Hindlimb muscle (tissue), 1 donor: Measurements from ENCODE around the gene TGFBR2. TPM values are rescaled to one million over a fixed set of nuclear protein-coding genes. Genes with fewer than 3 reads are reported as not detected.

Experiments used
- DNase-seq: peaks from one replicate; pipeline ENCODE4 v3.0.0-alpha.2; 2013
- polyA plus RNA-seq: library from polyadenylated mRNA; unstranded; fragments of 120-200 nt; gene quantifications from one replicate; pipeline ENCODE4 v1.2.1, GENCODE V29; 2013; ENCODE audit not compliant: insufficient read length

Gene TGFBR2
- polyA plus RNA-seq, 1 donor = 61.4 TPM

- no peak for DNase-seq
These were observed 2.3 kb upstream of the TGFBR2 start for GRCh38 chr3:30604093-30604492.

- no peak for DNase-seq
These were observed 1.8 kb upstream of the TGFBR2 start for GRCh38 chr3:30604558-30604957.

DNA sequence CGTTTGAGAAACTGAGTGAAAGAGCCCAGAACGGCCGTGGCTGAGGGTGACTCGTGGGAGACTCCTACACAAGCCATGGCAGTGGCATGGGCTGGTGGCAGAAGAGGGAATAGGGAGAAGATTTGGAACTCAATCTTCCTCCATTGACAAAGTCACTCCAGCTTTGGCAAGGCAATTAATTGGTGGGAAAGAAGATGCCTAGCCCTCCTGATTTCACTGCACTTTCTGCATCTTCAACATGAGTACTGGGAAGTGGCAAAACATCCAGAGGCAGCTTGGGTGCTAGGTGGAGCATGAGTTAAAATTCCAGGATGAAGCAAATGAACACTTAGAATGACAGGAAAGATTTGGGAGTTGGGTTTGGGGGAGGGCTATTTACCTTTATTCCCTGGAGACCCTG is 1.4 kb upstream of the TGFBR2 start:
- DNase-seq = no peak

DNA sequence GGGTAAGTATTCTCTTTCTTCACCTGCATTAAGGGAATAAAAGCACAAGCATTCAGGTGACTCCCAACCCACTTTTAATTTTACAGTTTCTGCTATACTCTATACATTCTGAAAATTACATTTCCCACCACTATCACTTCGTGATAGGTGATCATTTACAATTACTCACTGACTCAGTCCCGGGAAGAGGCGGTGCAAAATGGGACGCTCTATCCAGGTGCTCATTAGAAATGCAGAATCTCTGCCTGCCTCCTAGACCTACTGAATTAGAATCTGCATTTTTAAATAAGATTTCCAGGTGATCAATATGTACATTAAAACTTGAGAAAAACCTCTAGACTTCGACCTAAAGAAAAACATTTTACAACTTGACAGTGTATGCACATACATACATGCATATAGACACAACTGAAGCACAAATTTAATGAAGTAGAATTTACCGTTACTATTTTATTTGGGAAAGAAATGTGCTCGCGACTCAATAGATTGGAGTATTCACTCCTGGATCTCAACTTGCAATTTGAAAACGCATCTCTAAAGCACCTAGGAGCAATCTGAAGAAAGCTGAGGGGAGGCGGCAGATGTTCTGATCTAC is 598 bp upstream of the TGFBR2 start:
- no peak for DNase-seq

DNA sequence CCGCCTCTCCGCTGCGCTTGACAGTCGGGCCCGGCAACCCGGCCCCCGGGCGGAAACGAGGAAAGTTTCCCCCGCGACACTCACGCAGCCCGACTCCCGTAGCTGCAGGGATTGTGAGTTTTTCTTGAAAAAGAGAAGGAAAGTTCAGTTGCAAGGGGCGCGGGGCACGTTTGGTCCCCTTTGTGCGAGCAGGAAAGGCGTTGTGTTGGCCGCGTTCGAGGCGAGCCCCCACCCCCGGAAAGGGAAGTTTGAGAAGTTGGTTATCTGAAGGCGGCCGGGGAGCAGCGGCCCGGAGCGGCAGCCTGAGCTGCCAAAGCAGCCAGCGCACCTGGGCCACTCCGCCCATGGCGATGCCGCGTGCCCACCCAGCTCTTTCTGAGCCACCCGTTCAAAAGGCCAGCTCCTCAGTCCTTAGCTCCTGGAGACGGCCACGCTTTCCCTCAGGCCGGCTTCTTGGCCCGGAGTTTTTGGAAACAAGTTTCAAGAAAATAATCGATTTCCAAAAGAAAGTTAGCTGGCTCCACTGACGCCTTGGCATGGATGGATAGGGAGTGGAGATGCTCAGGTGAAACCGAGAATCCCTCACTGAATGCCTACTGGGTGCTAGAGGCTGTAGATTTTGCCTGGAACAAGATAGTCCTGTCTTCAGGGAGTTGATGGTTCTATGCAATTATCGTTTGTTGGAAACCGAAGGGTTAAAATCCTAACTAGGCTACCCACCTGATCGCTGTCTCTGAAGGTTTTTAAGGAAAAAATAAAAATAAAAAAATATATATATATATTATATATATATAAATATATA is 832 bp downstream of the TGFBR2 start:
- DNase-seq = peak; percentile 72

GRCh38 chr3:30608598-30608947 is 2.2 kb downstream of the TGFBR2 start:
- no peak for DNase-seq

GRCh38 chr3:30609930-30610701 is 3.7 kb downstream of the TGFBR2 start:
- no peak for DNase-seq

DNA sequence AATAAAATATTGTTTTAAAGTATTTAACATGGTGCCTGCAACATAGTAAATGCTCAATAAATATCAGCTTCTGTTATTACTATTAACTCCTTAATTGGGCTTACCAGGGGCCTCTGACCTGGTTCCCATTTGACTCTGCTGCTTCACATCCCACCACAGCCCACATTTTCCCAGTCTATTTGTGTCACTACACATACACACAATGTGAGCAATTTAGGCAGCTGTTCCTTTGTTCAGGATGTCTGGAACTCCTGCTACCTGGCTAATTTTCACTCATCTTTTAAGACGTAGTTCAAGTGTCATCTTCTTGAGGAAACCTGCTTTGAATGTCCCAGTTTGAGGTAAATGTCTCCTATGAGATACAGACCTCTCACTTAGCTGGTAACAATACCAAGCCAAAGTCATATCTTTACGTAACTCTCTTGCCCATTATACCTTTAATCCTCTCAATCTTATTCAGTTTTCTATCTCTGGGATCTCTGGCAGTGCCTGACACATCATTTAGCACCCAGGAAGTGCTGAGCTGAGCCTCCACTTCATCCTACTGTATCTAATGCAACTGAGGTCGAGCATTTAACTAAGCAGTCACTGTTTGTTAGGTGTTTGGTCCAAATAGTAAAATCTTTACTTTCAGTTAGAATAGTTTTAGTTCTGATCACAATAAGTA is 4.4 kb downstream of the TGFBR2 start:
- no peak for DNase-seq

GRCh38 chr3:30611613-30612436 is 5.4 kb downstream of the TGFBR2 start:
- no peak for DNase-seq

DNA sequence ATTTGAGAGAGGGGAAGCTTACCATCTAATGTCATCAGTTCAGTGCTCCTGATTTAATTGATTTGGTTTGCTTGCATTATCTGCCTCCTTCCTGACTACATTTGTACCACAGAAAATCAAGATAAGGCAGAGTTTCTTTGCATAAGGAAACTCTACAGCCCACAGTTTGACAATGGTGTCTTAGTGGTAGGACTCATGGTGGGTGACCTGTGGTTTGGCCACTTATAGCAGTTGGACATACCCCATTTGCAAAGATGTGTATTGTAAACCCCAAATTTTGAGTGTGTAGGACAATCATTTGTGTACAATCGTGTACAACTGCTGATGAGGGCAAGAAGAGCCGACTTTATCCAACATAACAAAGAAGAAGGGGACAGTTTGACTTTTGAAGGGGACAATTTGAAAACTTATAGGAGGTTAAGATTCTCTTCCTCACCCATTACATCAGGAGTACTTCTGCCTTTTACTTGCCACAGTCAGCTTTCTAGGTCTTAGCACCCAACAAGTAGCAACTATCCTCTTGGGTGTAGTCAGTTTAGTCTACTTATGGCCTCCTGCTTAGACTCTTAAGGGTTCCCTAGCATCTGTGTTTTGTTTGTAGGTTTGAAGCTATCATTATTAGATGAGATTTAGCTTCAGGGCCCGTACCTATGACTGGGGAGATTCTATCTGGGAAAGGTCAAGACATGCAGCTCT is 6.2 kb downstream of the TGFBR2 start:
- DNase-seq = no peak

- DNase-seq = no peak
These were observed 6.9 kb downstream of the TGFBR2 start for GRCh38 chr3:30613133-30613825.

- DNase-seq = no peak
These were observed 8.0 kb downstream of the TGFBR2 start for GRCh38 chr3:30614373-30614772.

DNA sequence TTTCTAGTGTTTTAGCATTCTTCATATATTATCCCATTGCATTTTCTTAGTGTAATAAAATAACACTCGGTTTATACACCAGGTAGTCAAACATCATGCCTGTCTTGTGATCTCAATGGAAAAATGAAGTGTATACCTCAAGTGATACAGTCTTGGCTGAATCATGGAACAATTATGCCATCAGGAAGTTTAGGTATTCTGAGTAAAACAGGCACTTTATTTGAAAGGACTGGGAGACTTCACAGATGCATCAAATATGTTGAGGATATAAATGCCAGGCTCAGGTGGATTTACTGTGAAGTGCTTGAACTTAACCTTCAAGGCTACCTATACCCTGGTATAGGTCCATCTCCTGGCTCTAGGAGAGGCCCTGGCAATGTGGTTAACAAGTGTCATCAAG is 8.5 kb downstream of the TGFBR2 start:
- DNase-seq = no peak

DNA sequence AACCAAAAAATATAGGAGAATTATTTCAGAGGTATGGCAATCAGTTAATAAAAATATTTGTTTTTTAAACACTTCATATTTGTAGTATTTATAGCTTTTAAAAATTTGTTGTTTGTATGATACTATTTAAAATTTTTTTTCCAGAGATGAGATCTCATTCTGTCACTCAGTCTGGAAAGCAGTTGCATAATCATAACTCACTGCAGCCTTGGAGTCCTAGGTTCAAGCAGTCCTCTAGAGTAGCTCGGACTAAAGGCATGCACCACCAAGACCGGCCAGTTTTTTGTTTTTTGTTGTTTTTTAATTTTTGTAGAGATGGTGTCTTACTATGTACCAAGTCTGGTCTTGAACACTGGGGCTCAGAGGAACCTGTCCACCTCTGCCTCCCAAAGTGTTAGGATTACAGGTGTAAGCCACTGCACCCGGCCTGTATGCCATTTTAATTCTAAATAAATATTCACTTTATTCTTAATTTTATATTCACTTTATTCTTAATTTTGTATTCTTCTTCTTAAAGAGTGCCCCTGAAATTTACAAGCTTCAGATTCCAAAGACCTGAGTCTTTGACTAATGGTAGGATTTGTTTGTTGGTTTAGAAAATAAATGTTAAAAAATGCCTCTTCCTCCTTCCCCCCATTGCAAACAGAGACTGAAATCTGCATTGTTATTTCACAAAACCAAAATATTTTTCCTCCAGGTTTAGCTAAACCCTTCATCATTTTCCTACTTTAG is 9.4 kb downstream of the TGFBR2 start:
- no peak for DNase-seq

- no peak for DNase-seq
These were observed 10.1 kb downstream of the TGFBR2 start for GRCh38 chr3:30616347-30617027.

DNA sequence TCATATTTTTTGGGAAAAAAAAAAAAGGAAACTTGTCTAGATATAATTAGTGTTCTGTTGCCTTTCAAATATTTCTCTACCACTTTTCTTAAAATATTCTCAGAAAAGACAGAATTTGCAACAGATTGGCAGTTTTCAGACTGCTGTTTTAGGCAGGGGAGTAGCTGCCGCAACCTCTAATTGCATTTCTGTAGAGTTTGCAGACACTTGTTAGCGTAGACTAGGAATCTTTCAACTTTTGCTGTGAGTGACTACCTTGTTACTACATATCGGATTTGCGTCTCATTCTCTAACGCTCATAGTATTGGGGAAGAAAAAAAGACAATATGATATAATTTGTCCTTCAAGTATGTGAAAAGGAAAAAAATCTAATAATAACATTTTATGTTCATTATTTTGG is 10.7 kb downstream of the TGFBR2 start:
- no peak for DNase-seq

DNA sequence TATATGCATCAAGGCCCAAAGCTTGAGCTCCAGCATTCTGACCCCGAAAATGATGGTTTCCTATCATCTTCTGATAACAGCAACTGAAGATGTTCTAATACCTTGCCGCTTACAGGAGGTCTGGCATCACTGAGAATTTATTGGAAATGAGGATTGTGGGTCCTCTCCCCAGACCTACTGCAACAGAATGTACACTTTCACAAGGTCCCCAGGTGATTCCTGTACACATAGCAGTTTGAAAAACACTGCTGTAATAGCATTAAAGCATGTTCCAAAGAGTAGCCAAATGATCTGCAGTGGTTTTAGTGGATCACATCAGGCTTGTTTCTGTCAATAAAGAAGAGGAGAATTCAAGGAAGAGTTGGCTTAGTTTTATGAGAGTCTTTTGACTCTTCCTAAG is 11.3 kb downstream of the TGFBR2 start:
- no peak for DNase-seq

GRCh38 chr3:30618526-30618925 is 12.1 kb downstream of the TGFBR2 start:
- no peak for DNase-seq

- no peak for DNase-seq
These were observed 12.9 kb downstream of the TGFBR2 start for GRCh38 chr3:30619318-30619717.
